Subcutaneous abdominal adipose tissue (tissue), 5 donors: ENCODE data around the gene PICALM.

Experiments used
- H3K27ac ChIP-seq: one replicate; pipeline ENCODE4 v1.7.0; 2013; ENCODE audit warnings: low read depth, mild to moderate bottlenecking, inconsistent platforms, low read length, moderate library complexity
- H3K27me3 ChIP-seq, 5 donors: one replicate each; pipeline ENCODE4 v1.7.0; 2013; ENCODE audit warnings: low read length in 5 of 5, inconsistent platforms in 1 of 5; ENCODE audit not compliant: control insufficient read depth in 5 of 5, insufficient read depth in 4 of 5
- H3K36me3 ChIP-seq, 5 donors: one replicate each; pipeline ENCODE4 v1.7.0; 2013; ENCODE audit warnings: low read length in 5 of 5; ENCODE audit not compliant: control insufficient read depth in 5 of 5, insufficient read depth in 5 of 5
- H3K4me1 ChIP-seq, 5 donors: one replicate each; pipeline ENCODE4 v1.7.0; 2013; ENCODE audit warnings: low read length in 5 of 5, mild to moderate bottlenecking in 3 of 5, moderate library complexity in 1 of 5; ENCODE audit not compliant: control insufficient read depth in 5 of 5, insufficient read depth in 5 of 5
- H3K4me3 ChIP-seq, 5 donors: one replicate each; pipeline ENCODE4 v1.7.0; 2013; ENCODE audit warnings: low read length in 5 of 5, low read depth in 1 of 5
- H3K9ac ChIP-seq, 5 donors: one replicate each; pipeline ENCODE4 v1.7.0; 2013; ENCODE audit warnings: low read length in 5 of 5, mild to moderate bottlenecking in 4 of 5, moderate library complexity in 3 of 5
- H3K9me3 ChIP-seq, 5 donors: one replicate each; pipeline ENCODE4 v1.7.0; 2013; ENCODE audit warnings: low read length in 5 of 5; ENCODE audit not compliant: control insufficient read depth in 5 of 5
- donor health status: healthy.
- donor health status: healthy.
- donor health status: healthy.
- donor health status: healthy.
- donor health status: healthy.

PICALM gene

GRCh38 chr11:86013713-86014112 is 55.2 kb downstream of the PICALM start:
- Histone ChIP-seq H3K4me3 (no peak overlapping the region), H3K4me1 (peaks cover 0 to 23% (median 2%) of the 10 kb centered on the region in 5 donors), H3K27ac (peak overlapping the region; percentile 53), H3K9me3 (no peaks in the 10 kb centered on the region), H3K27me3 (no peaks in the 10 kb centered on the region), H3K36me3 (peaks cover 24 to 49% (median 30%) of the 10 kb centered on the region in 5 donors), H3K9ac (no peak overlapping the region)

- no peaks in the 10 kb centered on the region for H3K27me3 ChIP-seq
- no peak overlapping the region for H3K4me3 ChIP-seq
- H3K27ac ChIP-seq, result no peak overlapping the region
- H3K4me1 ChIP-seq, result peaks cover 0 to 19% (median 2%) of the 10 kb centered on the region in 5 donors
- no peaks in the 10 kb centered on the region for H3K9me3 ChIP-seq
- no peak overlapping the region for H3K9ac ChIP-seq
- H3K36me3 ChIP-seq, result peaks cover 31 to 64% (median 43%) of the 10 kb centered on the region in 5 donors
These were observed 57.7 kb downstream of the PICALM start for GRCh38 chr11:86011175-86011574.

GRCh38 chr11:86003654-86004053 is 65.2 kb downstream of the PICALM start:
- H3K4me1 ChIP-seq, result peaks cover 0 to 8% (median 0%) of the 10 kb centered on the region in 5 donors
- H3K9ac ChIP-seq, result no peak overlapping the region
- no peaks in the 10 kb centered on the region for H3K27me3 ChIP-seq
- no peaks in the 10 kb centered on the region for H3K9me3 ChIP-seq
- H3K36me3 ChIP-seq, result peaks cover 70 to 93% (median 87%) of the 10 kb centered on the region in 5 donors
- H3K27ac ChIP-seq, result no peak overlapping the region
- no peak overlapping the region for H3K4me3 ChIP-seq

- H3K4me3 ChIP-seq, result no peak overlapping the region
- H3K27ac ChIP-seq, result no peak overlapping the region
- H3K9ac ChIP-seq, result no peak overlapping the region
- no peaks in the 10 kb centered on the region for H3K9me3 ChIP-seq
- H3K4me1 ChIP-seq, result peaks cover 0 to 8% (median 0%) of the 10 kb centered on the region in 5 donors
- H3K36me3 ChIP-seq, result peaks cover 68 to 97% (median 85%) of the 10 kb centered on the region in 5 donors
- H3K27me3 ChIP-seq, result no peaks in the 10 kb centered on the region
These were observed 66.5 kb downstream of the PICALM start for GRCh38 chr11:86002431-86002830.

- Histone ChIP-seq H3K4me1 (peaks cover 0 to 11% (median 4%) of the 10 kb centered on the region in 5 donors), H3K36me3 (peaks cover 30 to 63% (median 48%) of the 10 kb centered on the region in 5 donors), H3K9me3 (no peaks in the 10 kb centered on the region), H3K27me3 (no peaks in the 10 kb centered on the region), H3K4me3 (no peak overlapping the region), H3K27ac (no peak overlapping the region), H3K9ac (no peak overlapping the region)
These were observed 77.4 kb downstream of the PICALM start for GRCh38 chr11:85991508-85991907.

- Histone ChIP-seq H3K9me3 (no peaks in the 10 kb centered on the region), H3K27ac (no peak overlapping the region), H3K36me3 (peaks cover 18 to 62% (median 48%) of the 10 kb centered on the region in 5 donors), H3K4me3 (no peak overlapping the region), H3K4me1 (peaks cover 0 to 11% (median 4%) of the 10 kb centered on the region in 5 donors), H3K27me3 (no peaks in the 10 kb centered on the region), H3K9ac (no peak overlapping the region)
These were observed 79.1 kb downstream of the PICALM start for GRCh38 chr11:85989746-85990145.

- Histone ChIP-seq H3K27me3 (no peaks in the 10 kb centered on the region), H3K9ac (no peak overlapping the region), H3K4me3 (no peak overlapping the region), H3K4me1 (peaks cover 0 to 11% (median 4%) of the 10 kb centered on the region in 5 donors), H3K9me3 (no peaks in the 10 kb centered on the region), H3K36me3 (peaks cover 20 to 61% (median 42%) of the 10 kb centered on the region in 5 donors), H3K27ac (peak overlapping the region; percentile 38)
These were observed 80.1 kb downstream of the PICALM start for GRCh38 chr11:85988780-85989179.

- Histone ChIP-seq H3K9me3 (no peaks in the 10 kb centered on the region), H3K36me3 (peaks cover 34 to 60% (median 54%) of the 10 kb centered on the region in 5 donors), H3K9ac (no peak overlapping the region), H3K27me3 (no peaks in the 10 kb centered on the region), H3K4me3 (no peak overlapping the region), H3K27ac (peak overlapping the region; percentile 49), H3K4me1 (peaks cover 3 to 35% (median 17%) of the 10 kb centered on the region in 5 donors)
These were observed 91.1 kb downstream of the PICALM start for GRCh38 chr11:85977751-85978160.

GRCh38 chr11:85976525-85976924 is 92.4 kb downstream of the PICALM start:
- H3K9ac ChIP-seq, result peak overlapping the region in 1 of 5 donors; percentile 15
- H3K4me1 ChIP-seq, result peaks cover 3 to 35% (median 17%) of the 10 kb centered on the region in 5 donors
- no peaks in the 10 kb centered on the region for H3K27me3 ChIP-seq
- no peak overlapping the region for H3K4me3 ChIP-seq
- H3K36me3 ChIP-seq, result peaks cover 38 to 63% (median 56%) of the 10 kb centered on the region in 5 donors
- peak overlapping the region; percentile 49 for H3K27ac ChIP-seq
- no peaks in the 10 kb centered on the region for H3K9me3 ChIP-seq

GRCh38 chr11:85974122-85974521 is 94.8 kb downstream of the PICALM start:
- H3K27ac ChIP-seq, result peak overlapping the region; percentile 49
- H3K4me3 ChIP-seq, result no peak overlapping the region
- no peaks in the 10 kb centered on the region for H3K27me3 ChIP-seq
- no peak overlapping the region for H3K9ac ChIP-seq
- H3K36me3 ChIP-seq, result peaks cover 40 to 61% (median 53%) of the 10 kb centered on the region in 5 donors
- peaks cover 3 to 28% (median 14%) of the 10 kb centered on the region in 5 donors for H3K4me1 ChIP-seq
- no peaks in the 10 kb centered on the region for H3K9me3 ChIP-seq
